ENCODE measurements around the gene CD8A. TPM values are rescaled to one million over a fixed set of nuclear protein-coding genes. Genes with fewer than 3 reads are reported as not detected.

The CD8A gene
- total and polyA plus RNA-seq, 2 of the 8 experiments (the other 6 are each of a cell fraction or from before 2014, with no cell fraction given) = 0.14 to 0.39 TPM

- TF ChIP-seq, protein P1, sequence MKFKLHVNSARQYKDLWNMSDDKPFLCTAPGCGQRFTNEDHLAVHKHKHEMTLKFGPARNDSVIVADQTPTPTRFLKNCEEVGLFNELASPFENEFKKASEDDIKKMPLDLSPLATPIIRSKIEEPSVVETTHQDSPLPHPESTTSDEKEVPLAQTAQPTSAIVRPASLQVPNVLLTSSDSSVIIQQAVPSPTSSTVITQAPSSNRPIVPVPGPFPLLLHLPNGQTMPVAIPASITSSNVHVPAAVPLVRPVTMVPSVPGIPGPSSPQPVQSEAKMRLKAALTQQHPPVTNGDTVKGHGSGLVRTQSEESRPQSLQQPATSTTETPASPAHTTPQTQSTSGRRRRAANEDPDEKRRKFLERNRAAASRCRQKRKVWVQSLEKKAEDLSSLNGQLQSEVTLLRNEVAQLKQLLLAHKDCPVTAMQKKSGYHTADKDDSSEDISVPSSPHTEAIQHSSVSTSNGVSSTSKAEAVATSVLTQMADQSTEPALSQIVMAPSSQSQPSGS (IDR thresholded peaks at IDR 0.05; ENCODE audit: low read length) = no peak
- TF ChIP-seq POLR2AphosphoS5 (IDR thresholded peaks at IDR 0.05; ENCODE audit: low read depth, low read length) = no peak
- TF ChIP-seq KDM4A (IDR thresholded peaks at IDR 0.05; ENCODE audit: low read depth, low read length, severe bottlenecking) = no peak
- TF ChIP-seq TEAD4 (IDR thresholded peaks at IDR 0.05; ENCODE audit: low read depth, low read length) = no peak
- TF ChIP-seq YY1 (IDR thresholded peaks at IDR 0.05; ENCODE audit: low read depth, low read length) = no peak
- no peak for TF ChIP-seq GTF2F1 (IDR thresholded peaks at IDR 0.05; ENCODE audit: borderline replicate concordance, low read depth, low read length)
These were observed 35.1 kb upstream of the CD8A start (continued) for GRCh38 chr2:86825693-86826381.
